ENCODE measurements around the gene SPTB.
A peak's percentile ranks its signal among the peaks of the same experiment; 100 is the strongest.

The SPTB gene

DNA sequence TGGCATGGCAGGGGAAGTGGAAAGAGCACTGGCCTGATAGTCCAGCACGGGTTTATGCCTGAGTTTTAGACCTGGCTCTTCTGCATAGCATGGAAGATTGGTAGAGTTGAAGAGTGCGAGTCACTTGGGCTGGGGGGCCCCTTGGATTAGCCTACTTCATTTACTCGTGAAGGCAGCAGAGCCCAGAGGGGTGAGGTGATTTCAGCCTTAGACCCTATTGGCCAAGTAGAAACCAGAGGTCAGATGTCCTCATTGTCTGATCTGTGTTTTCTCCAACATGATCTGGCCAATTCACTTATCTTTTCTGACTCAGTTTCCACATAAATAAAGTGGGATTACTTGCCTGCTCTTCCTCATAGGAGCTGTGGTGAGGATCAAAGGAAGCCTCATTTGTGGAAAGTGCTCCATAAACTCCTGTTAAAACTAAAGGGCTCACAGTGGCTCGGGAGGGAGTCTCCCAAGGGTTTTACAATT, 173.6 kb downstream of the SPTB start:
- no peak for DNase-seq

DNA sequence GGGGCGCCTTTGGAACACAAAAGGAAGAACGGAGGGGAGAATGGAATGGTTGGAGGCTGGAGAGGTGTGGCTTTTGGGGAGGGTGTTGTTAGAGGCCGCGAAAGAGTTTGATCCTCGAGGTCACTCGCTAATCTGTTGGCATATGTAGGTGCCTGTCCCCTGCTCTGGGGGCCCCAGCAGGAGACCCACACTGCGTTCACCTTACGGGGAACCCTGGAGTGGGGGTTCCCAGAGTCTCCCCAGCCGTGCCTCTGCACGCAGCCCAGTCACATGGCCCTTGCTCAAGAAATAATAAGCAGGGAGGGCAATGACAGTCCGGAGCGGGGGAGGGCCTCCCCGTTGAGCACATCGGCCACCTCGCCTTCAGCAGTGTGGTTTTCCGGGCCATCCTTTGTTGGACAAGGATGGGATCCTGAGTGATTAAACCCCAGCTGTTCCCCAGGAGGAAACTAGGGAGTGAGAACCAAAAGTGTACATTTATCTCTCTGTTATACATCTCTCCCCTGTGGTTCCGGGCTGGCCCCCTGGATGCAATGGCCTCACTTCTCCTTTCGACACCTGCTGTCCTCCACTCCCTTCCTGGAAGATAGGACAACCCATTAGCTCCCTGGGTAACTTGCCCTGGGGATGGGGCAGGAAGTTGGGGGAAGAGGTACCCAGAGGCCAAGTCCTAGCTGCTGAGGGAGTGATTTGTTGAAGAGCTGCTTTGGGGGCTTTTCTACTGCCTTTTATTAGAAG, 174.2 kb downstream of the SPTB start:
- no peak for DNase-seq

DNA sequence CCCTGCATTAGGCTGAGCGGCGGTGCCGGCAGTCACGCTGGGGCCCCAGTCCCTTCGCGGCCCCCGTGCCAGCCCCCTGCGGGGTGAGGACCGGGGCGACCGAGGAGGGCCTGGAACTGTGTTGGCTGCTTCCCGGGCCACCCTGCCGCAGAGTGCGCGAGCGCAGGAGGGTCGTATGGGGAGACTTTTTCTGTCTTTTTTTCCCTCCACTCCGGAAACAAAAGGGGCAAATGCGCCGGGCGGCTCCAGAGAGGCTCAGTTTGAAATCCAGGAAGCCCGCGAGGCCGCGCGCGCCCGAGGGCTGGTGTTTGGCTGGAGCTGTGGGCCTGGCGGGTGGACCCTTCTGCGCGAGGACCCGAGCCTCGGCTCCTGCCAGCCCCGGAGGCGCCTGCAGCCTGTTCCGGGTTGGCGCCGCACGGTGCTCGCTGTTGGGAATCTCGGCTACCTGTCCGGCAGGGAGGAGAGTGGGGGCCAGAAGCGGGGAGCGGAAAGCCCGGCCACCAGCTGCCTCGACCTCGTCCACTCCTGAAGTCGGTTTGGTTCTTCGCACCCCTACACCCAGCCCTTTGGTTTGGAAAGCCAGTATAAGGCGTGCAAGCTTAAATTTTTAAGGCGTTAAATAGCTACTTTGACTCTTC, 174.8 kb downstream of the SPTB start:
- no peak for DNase-seq

DNA sequence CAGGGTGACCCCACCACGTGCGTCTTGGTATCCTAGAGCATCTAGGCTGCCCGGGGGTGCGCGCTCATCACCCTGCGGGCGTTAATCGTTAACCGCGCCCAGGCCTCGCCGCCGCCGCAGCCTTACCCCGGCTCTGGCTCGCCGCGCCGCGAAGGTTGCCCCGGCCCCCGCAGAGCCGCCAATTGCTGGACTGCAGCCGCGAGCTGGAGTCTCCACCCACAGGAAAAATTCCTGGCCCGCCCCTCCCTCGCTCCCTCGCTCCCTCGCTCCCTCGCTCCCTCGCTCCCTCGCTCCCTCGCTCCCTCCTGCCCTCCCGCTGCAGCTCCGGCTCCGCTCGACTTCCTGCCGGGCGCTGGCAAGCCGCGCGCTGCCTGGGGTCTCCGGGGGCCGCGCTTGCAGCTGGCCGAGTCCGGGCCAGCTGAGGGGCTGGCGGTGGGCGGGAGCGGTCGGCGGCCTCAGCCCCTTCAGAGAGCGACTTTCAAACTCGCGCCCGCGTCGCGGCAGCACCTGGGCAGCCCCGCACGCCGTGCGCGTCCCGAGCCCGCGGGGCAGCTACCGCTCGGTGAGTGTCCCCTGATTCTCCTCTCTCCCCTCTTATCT, 175.5 kb downstream of the SPTB start, which contains the start of gene PLEKHG3:
Gene PLEKHG3, plus strand, starts transcription at position 282 of the 600 bp plus-strand sequence. CDS start 23,208 bp downstream, outside the sequence.
- peak; percentile 86 for DNase-seq

DNA sequence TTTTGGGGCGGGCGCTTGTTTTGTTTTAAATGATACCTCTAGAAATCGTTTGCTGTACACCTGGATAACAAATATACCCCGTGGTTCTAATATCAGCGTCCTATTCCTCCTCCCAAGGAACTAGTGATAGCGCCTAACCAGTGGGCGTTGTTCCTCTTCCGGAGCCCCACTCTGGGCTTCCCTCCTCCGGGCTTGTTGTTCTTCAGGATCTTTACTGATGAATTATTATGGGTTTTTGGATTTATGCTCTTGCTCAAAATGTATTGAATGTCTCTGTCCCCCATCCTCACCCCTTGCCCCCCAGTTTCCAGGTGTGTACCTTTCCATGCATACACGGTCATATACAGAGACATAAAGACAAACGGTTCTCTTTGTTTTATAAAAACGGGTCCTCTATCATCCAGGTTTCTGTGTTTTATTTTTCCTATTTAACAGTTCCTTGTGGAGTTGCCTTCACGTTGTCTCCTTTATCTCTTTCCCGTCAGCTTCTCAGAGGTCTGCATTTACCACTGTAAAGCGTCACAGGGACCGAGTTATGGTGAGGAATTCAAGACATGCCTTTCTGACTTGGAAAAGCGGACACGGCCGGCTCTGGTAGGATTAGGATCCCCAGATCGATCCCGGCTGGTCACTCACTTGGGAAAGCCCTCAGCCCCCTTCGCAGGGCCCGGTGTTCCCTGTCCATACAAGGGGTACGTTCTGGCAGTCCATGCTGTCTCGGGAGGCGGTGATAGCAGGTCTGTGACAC, 176.1 kb downstream of the SPTB start:
- peak; percentile 40 for DNase-seq

DNA sequence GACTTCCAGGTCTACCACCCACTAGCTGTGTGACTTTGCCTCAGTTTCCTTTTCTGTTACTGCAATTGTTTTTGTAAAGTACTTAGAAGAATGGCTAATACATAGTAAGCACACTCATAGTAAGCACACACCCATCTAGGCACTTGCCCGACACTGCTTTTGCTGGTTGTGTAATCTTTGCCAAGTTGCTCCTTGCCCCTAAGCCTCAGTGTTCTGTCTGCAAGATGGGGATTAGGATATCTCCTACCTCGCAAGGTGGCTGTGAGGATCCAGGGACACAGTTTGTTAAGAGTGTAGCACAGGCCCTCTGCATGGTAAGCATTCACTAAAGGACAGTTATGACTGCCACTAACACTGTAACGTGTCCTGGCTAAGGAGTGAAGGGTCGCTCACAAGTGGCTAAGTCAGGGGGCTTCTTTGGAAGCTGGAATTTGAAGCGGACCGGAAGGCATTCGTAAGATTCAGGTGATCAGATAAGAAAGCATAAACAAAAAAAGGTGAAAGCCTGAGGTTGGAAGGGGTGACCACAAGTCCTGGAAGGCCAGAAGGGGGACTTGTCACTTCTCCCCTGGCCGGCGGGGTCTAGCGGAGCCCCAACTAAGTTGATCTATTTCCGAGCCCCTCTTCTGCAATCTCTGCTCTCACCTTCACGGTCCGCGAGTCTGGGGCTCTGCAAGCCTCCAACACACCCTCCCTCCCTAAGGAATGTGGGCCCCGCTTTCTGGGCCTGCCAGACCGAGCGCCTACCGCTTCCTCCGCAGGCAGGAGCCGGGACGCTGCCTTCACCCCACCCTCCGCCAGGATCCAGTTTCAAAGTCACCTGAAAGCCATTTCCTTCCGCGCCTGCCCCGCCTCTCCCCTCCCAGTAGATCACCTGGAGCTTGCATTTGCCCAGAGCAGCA, 177.0 kb downstream of the SPTB start:
- no peak for DNase-seq

DNA sequence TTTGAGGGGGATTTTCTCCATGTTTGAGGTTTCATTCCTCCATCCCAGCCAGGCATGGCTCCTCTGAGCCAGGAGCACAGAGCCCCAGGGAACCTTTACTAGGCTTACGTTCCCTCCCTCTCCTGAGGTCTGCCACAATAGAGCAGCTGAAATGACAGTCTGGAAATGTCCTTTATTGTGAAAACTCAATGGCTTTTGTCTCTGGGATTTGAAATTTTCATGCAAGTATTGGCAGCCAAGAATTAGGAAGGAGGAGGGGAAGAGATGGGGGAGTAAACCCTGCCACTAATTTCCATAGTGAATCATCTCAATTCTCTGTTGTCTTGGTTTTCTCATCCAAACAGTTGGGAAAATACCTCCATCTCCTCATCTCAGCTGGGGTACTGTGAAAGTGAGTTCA, 178.0 kb downstream of the SPTB start:
- DNase-seq = no peak

DNA sequence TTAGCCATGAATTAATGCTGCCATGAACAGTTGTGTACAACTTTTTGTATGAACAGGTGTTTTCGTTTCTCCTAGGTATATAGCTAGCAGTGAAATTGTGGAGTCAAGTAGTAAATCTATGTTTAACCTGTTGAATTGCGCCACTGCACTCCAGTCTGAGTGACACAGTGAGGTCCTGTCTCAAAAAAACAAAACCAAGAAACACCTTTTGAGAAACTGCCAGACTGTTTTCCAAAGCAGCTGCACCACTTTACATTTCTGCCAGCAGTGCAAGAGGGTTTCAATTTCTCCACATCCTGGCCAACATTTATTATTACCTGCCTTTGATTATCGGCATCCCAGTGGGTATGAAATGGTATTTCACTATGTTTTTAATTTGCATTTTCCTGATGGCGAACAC, 178.8 kb downstream of the SPTB start:
- no peak for DNase-seq

DNA sequence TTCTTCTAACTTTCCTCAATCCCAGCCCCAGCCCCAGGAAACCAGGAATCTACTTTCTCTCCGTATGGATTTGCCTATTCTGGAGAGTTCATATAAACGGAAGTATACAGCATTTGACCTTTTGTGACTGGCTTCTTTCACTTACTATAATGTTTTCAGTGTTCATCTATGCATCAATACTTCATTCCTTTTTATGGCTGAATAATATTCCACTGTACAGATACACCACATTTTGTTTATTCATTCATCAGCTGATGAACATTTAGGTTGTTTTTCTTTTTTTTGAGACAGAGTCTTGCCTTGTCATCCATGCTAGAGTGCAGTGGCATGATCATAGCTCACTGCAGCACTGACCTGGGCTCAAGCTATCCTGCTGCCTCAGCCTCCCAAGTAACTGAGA, 179.4 kb downstream of the SPTB start:
- no peak for DNase-seq

DNA sequence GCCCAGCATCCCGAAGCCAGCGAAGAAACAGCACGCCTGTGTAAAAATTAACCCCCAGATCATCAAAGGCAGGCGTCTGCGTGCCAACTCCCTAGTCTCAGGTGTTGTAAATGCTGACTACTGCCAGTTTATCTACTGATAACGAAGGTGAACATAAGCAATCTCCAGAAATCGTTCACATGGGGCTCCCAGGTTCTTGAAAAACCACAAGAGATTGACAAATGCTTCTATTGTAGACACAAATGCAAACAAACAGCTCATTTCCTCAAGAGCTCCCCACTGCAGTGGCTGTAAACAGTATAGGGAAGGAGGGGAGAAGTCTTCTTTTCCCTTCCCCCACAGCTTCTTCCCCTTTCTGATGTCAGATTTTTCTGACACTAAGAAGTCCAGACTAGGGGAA, 180.8 kb downstream of the SPTB start:
- DNase-seq = no peak

DNA sequence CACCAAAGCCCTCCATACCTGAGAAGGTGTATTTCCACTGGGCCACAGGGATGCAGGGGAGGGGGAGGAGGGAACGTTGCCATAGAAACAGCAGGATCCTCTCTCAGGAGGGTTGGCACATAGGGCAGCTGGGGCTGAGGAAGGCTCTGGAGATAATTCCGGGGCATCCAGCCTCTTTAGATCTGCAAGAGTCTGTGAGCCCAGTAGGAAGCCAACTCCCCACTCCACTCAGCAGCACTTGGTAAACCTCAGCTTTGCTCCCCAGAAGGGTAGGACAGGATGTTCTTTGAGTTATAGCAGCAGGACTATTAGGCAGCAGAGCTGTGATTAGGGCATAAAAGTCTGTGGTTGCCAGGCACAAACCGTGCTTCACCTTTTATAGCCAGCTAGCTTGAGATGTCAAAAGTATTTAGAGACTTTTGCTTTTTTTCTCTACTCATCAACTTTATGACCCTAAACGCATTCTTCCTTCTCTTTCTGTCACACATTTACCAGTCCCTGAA, 183.3 kb downstream of the SPTB start:
- no peak for DNase-seq

Data from fibroblast of skin of back (primary cell).